CD14-positive monocyte (primary cell): ENCODE data around the gene SUSD5. TPM values are rescaled to one million over a fixed set of nuclear protein-coding genes. Genes with fewer than 3 reads are reported as not detected.

Source experiments
- DNase-seq, 3 donors: peaks; one replicate each; pipeline ENCODE4 v3.0.0-alpha.2; 2011 to 2022
- H2AFZ ChIP-seq: 2 replicates; pipeline ENCODE4 v1.6.0; 2012; ENCODE audit warnings: mild to moderate bottlenecking, low read depth, low read length, inconsistent platforms; ENCODE audit not compliant: insufficient read depth, poor library complexity, severe bottlenecking
- H3K27ac ChIP-seq, 2 donors: 1 replicate in 1 of 2; 2 replicates in 1 of 2; pipeline ENCODE4 v1.5.1; 2012 to 2013; ENCODE audit warnings: low read length in 2 of 2, control low read depth in 1 of 2, inconsistent platforms in 1 of 2, low read depth in 1 of 2, mild to moderate bottlenecking in 1 of 2
- H3K27me3 ChIP-seq, 2 donors: one replicate each; pipeline versions ENCODE4 v1.6.0 to v1.6.1; 2011 to 2013; ENCODE audit warnings: low read length in 2 of 2; ENCODE audit not compliant: control insufficient read depth in 2 of 2, insufficient read depth in 2 of 2
- H3K36me3 ChIP-seq, 2 donors: replicated peaks in 1 of 2; 1 replicate in 1 of 2; 2 replicates in 1 of 2; pipeline versions ENCODE4 v1.5.1 to v1.6.1; 2012 to 2013; ENCODE audit warnings: low read length in 2 of 2, control low read depth in 1 of 2, inconsistent platforms in 1 of 2, mild to moderate bottlenecking in 1 of 2; ENCODE audit not compliant: insufficient read depth in 2 of 2, control insufficient read depth in 1 of 2
- H3K4me1 ChIP-seq, 2 donors: 1 replicate in 1 of 2; 2 replicates in 1 of 2; pipeline versions ENCODE4 v1.5.1 to v1.6.1; 2012 to 2013; ENCODE audit warnings: low read length in 2 of 2, control low read depth in 1 of 2, inconsistent platforms in 1 of 2, mild to moderate bottlenecking in 1 of 2, moderate library complexity in 1 of 2; ENCODE audit not compliant: insufficient read depth in 2 of 2, control insufficient read depth in 1 of 2
- H3K4me2 ChIP-seq: replicated peaks from 2 replicates; pipeline ENCODE3; 2012; ENCODE audit warnings: low read length, moderate library complexity, mild to moderate bottlenecking; ENCODE audit not compliant: poor library complexity, severe bottlenecking; ENCODE audit errors: extremely low read depth
- H3K4me3 ChIP-seq, 3 experiments: fragments of 200-600 bp in 1 of 3; sonication (generic) in 1 of 3; replicated peaks in 1 of 3; 1 replicate in 2 of 3; 2 replicates in 1 of 3; pipeline ENCODE4 v1.5.1; 2011 to 2013; ENCODE audit warnings: low read length in 3 of 3, mild to moderate bottlenecking in 3 of 3, control low read depth in 2 of 3, low read depth in 2 of 3, inconsistent platforms in 1 of 3, moderate library complexity in 1 of 3
- H3K79me2 ChIP-seq: 2 replicates; pipeline ENCODE4 v1.6.0; 2012; ENCODE audit warnings: mild to moderate bottlenecking, control low read depth, inconsistent platforms, low read length, moderate library complexity; ENCODE audit not compliant: insufficient read depth
- H3K9ac ChIP-seq: 2 replicates; pipeline ENCODE4 v1.6.0; 2017; ENCODE audit warnings: low read length, mild to moderate bottlenecking; ENCODE audit not compliant: insufficient read depth, poor library complexity, severe bottlenecking
- H3K9me3 ChIP-seq, 2 donors: replicated peaks in 1 of 2; 1 replicate in 1 of 2; 2 replicates in 1 of 2; pipeline versions ENCODE4 v1.5.1 to v1.6.1; 2012 to 2013; ENCODE audit warnings: low read length in 2 of 2, control low read depth in 1 of 2; ENCODE audit not compliant: control insufficient read depth in 1 of 2, insufficient read depth in 1 of 2
- H4K20me1 ChIP-seq: 2 replicates; pipeline ENCODE4 v1.6.0; 2012; ENCODE audit warnings: mild to moderate bottlenecking, low read length, control low read depth, moderate library complexity; ENCODE audit not compliant: insufficient read depth
- H3K27ac Mint-ChIP-seq, 7 donors: one replicate each; pipeline ENCODE4 v1.8.0; 2020; ENCODE audit warnings: mild to moderate bottlenecking in 7 of 7, mixed read lengths in 7 of 7, moderate library complexity in 6 of 7, inconsistent platforms in 2 of 7
- H3K27me3 Mint-ChIP-seq, 3 donors: one replicate each; pipeline ENCODE4 v1.8.0; 2021 to 2022; ENCODE audit warnings: low read depth in 3 of 3, mild to moderate bottlenecking in 3 of 3, mixed read lengths in 3 of 3, moderate library complexity in 3 of 3, inconsistent platforms in 1 of 3
- H3K36me3 Mint-ChIP-seq, 2 donors: one replicate each; pipeline ENCODE4 v1.8.0; 2020; ENCODE audit warnings: mixed read lengths in 2 of 2, inconsistent platforms in 1 of 2, mild to moderate bottlenecking in 1 of 2
- H3K4me1 Mint-ChIP-seq: one replicate; pipeline ENCODE4 v1.8.0; 2020; ENCODE audit warnings: mild to moderate bottlenecking, mixed read lengths
- H3K4me3 Mint-ChIP-seq, 2 donors: one replicate each; pipeline ENCODE4 v1.8.0; 2020; ENCODE audit warnings: mild to moderate bottlenecking in 2 of 2, mixed read lengths in 2 of 2, moderate library complexity in 1 of 2
- H3K9me3 Mint-ChIP-seq, 7 donors: one replicate each; pipeline ENCODE4 v1.8.0; 2020 to 2022; ENCODE audit warnings: mixed read lengths in 7 of 7, mild to moderate bottlenecking in 6 of 7, moderate library complexity in 6 of 7, inconsistent platforms in 2 of 7
- WGBS: methylation state at CpG from one replicate; pipeline ENCODE4 v1.1.5; 2013; ENCODE audit warnings: missing lambda C conversion rate; ENCODE audit not compliant: insufficient coverage; 5-methylcytosine and 5-hydroxymethylcytosine counted together
- intact Hi-C, 2 donors: fragments of 100-400 bp; cut with micrococcal nuclease; formaldehyde crosslinking; loops; one replicate each; pipeline versions ENCODE4 v1.15.0 to v1.15.1; 2023
- polyA plus RNA-seq, 3 donors: library from polyadenylated mRNA; depleted of rRNA in 1 of 3; unstranded in 2 of 3; stranded (reverse) in 1 of 3; fragments of 300-500 nt in 2 of 3; fragments of >200 nt in 1 of 3; fragmentation: Illumina TruSeq in 2 of 3; gene quantifications; 1 replicate in 2 of 3; 2 replicates in 1 of 3; pipeline ENCODE4 v1.2.3, GENCODE V29; 2012 to 2021
- TF ChIP-seq, protein P1 (sequence below): fragments of 200-600 bp; IDR thresholded peaks from one replicate; pipeline ENCODE4 v1.8.0; 2022; ENCODE audit warnings: antibody characterized with exemption, mild to moderate bottlenecking

The SUSD5 gene
- polyA plus RNA-seq, 3 donors = not detected

DNA sequence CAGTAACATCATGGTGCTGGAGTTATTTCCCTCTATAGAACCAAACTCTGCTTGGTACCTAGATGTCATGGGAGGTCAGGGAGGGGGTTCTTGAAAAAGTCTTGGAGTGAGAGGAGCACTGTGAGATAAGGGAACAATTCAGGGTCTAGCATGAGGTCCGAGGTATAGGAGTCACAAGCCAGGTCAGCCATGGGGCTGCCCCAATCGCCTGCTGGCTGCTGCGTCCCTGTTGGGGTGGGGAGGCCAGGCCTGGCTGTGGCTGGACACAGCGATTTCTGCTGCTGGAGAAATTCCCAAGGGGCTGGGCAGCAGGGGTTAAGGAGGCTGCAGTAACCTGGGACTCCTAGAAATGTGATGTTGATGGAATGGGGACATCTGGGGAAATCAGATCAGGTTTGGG lies 44.9 kb downstream of the SUSD5 start:
- WGBS = 98% methylated on average over 4 of the region's 4 CpGs
- H3K36me3 Mint-ChIP-seq = no peaks in the 10 kb centered on the region
- Histone ChIP-seq H3K79me2 (no peaks in the 10 kb centered on the region), H3K4me3 (no peak overlapping the region), H2AFZ (no peak overlapping the region), H3K27ac (no peak overlapping the region), H4K20me1 (no peaks in the 10 kb centered on the region), H3K4me2 (no peak overlapping the region), H3K4me1 (no peaks in the 10 kb centered on the region), H3K9me3 (no peaks in the 10 kb centered on the region), H3K27me3 (no peaks in the 10 kb centered on the region), H3K36me3 (no peaks in the 10 kb centered on the region), H3K9ac (no peak overlapping the region)
- H3K27ac Mint-ChIP-seq = no peak overlapping the region
- DNase-seq = no peak
- H3K9me3 Mint-ChIP-seq = peaks cover 0 to 6% (median 2%) of the 10 kb centered on the region in 7 donors
- peaks cover 0 to 4% (median 3%) of the 10 kb centered on the region in 3 donors for H3K27me3 Mint-ChIP-seq
- H3K4me1 Mint-ChIP-seq = peaks cover 7% of the 10 kb centered on the region
- H3K4me3 Mint-ChIP-seq = no peak overlapping the region
- intact Hi-C loops = no loop called here
- TF ChIP-seq, protein P1, sequence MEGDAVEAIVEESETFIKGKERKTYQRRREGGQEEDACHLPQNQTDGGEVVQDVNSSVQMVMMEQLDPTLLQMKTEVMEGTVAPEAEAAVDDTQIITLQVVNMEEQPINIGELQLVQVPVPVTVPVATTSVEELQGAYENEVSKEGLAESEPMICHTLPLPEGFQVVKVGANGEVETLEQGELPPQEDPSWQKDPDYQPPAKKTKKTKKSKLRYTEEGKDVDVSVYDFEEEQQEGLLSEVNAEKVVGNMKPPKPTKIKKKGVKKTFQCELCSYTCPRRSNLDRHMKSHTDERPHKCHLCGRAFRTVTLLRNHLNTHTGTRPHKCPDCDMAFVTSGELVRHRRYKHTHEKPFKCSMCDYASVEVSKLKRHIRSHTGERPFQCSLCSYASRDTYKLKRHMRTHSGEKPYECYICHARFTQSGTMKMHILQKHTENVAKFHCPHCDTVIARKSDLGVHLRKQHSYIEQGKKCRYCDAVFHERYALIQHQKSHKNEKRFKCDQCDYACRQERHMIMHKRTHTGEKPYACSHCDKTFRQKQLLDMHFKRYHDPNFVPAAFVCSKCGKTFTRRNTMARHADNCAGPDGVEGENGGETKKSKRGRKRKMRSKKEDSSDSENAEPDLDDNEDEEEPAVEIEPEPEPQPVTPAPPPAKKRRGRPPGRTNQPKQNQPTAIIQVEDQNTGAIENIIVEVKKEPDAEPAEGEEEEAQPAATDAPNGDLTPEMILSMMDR = no peak

DNA sequence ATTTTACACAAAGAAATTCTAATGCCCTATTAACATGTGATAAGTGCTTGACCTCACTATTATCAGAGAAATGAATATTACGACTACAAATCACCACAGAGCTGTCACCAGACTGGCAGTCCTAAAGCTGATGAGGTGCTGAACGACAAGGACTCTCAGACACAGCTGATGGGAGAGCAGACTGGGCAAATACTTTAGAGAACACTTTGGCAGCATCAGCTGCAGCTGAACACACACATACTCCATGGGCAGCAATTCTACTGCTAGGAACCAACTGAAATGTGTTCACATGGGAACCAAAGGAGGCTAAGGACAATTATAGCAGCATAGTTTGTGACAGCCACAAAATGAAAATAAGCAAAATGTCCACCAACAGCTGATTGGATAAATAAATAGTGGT lies 45.5 kb downstream of the SUSD5 start:
- H3K36me3 ChIP-seq = no peaks in the 10 kb centered on the region
- H2AFZ ChIP-seq = no peak overlapping the region
- Mint-ChIP-seq H3K4me3 (no peak overlapping the region), H3K9me3 (peaks cover 0 to 4% (median 0%) of the 10 kb centered on the region in 7 donors), H3K36me3 (no peaks in the 10 kb centered on the region), H3K27ac (no peak overlapping the region), H3K27me3 (peaks cover 0 to 4% (median 3%) of the 10 kb centered on the region in 3 donors), H3K4me1 (peaks cover 7% of the 10 kb centered on the region)
- no peak overlapping the region for H3K27ac ChIP-seq
- H3K27me3 ChIP-seq = no peaks in the 10 kb centered on the region
- no peaks in the 10 kb centered on the region for H3K79me2 ChIP-seq
- no peak overlapping the region for H3K4me3 ChIP-seq
- no peaks in the 10 kb centered on the region for H3K4me1 ChIP-seq
- DNase-seq = no peak
- no peak overlapping the region for H3K4me2 ChIP-seq
- H4K20me1 ChIP-seq = no peaks in the 10 kb centered on the region
- TF ChIP-seq, protein P1 = no peak
- WGBS = 25% methylated on average over 2 of the region's 2 CpGs
- no peak overlapping the region for H3K9ac ChIP-seq
- intact Hi-C loops = no loop called here
- no peaks in the 10 kb centered on the region for H3K9me3 ChIP-seq
